Hepatocyte (in vitro differentiated cells): ENCODE measurements around the gene ZNF521. TPM values are rescaled to one million over a fixed set of nuclear protein-coding genes. Genes with fewer than 3 reads are reported as not detected.

Experiments
- DNase-seq: peaks from one replicate; pipeline ENCODE4 v3.0.0-alpha.2; 2016; ENCODE audit warnings: low spot score
- H2AFZ ChIP-seq: fragments of 200-600 bp; sonication (generic); 2 replicates; pipeline ENCODE4 v1.6.0; 2016; ENCODE audit warnings: antibody characterized with exemption, mild to moderate bottlenecking
- H3K27ac ChIP-seq: fragments of 200-600 bp; sonication (generic); 2 replicates; pipeline ENCODE4 v1.5.1; 2016; ENCODE audit warnings: mild to moderate bottlenecking
- H3K27me3 ChIP-seq: fragments of 200-600 bp; sonication (generic); 2 replicates; pipeline ENCODE4 v1.6.1; 2016
- H3K36me3 ChIP-seq: fragments of 200-600 bp; sonication (generic); replicated peaks from 2 replicates; pipeline ENCODE4 v1.5.1; 2016; ENCODE audit warnings: low read depth; ENCODE audit not compliant: insufficient read depth
- H3K4me1 ChIP-seq: fragments of 200-600 bp; sonication (generic); 2 replicates; pipeline ENCODE4 v1.5.1; 2016; ENCODE audit warnings: mild to moderate bottlenecking, moderate library complexity; ENCODE audit not compliant: insufficient read depth
- H3K4me2 ChIP-seq: fragments of 200-600 bp; sonication (generic); 2 replicates; pipeline ENCODE4 v1.6.0; 2016
- H3K4me3 ChIP-seq: fragments of 200-600 bp; sonication (generic); 2 replicates; pipeline ENCODE4 v1.5.1; 2016; ENCODE audit warnings: mild to moderate bottlenecking
- H3K79me2 ChIP-seq: fragments of 200-600 bp; sonication (generic); 2 replicates; pipeline ENCODE4 v1.6.0; 2017; ENCODE audit warnings: mild to moderate bottlenecking
- H3K9me2 ChIP-seq: fragments of 200-600 bp; sonication (generic); replicated peaks from 2 replicates; pipeline ENCODE4 v1.6.0; 2017; ENCODE audit warnings: mild to moderate bottlenecking; ENCODE audit not compliant: insufficient read depth
- H3K9me3 ChIP-seq: fragments of 200-600 bp; sonication (generic); 2 replicates; pipeline ENCODE4 v1.5.1; 2016; ENCODE audit warnings: low read depth, mild to moderate bottlenecking
- H4K20me1 ChIP-seq: fragments of 200-600 bp; sonication (generic); 2 replicates; pipeline ENCODE4 v1.6.0; 2016; ENCODE audit warnings: mild to moderate bottlenecking; ENCODE audit not compliant: insufficient read depth, poor library complexity, severe bottlenecking
- EZH2 ChIP-seq: fragments of 200-600 bp; sonication (generic); IDR thresholded peaks from 2 replicates; pipeline ENCODE4 v1.6.1; 2016; ENCODE audit warnings: antibody characterized with exemption, mild to moderate bottlenecking, borderline replicate concordance
- EZH2phosphoT487 ChIP-seq: fragments of 200-600 bp; sonication (generic); IDR thresholded peaks from one replicate; pipeline ENCODE4 v1.6.1; 2018; ENCODE audit warnings: antibody characterized with exemption, mild to moderate bottlenecking, low read depth, moderate library complexity; ENCODE audit not compliant: unreplicated experiment, severe bottlenecking
- WGBS: methylation state at CpG from one replicate; pipeline ENCODE4 v1.1.6; 2016; ENCODE audit warnings: low lambda C conversion rate; ENCODE audit errors: missing lambda C conversion rate; 5-methylcytosine and 5-hydroxymethylcytosine counted together
- polyA plus RNA-seq: library from polyadenylated mRNA; unstranded; fragments of >200 nt; fragmentation: Nextera tagmentation; extraction: Ambion mirVana; gene quantifications from 2 replicates; pipeline ENCODE4 v1.2.1, GENCODE V29; 2016
- total RNA-seq: library from RNA; depleted of rRNA; stranded (reverse); fragments of >200 nt; gene quantifications from 2 replicates; pipeline ENCODE4 v1.2.3, GENCODE V29; 2014
- TF ChIP-seq, protein P1 (sequence below): fragments of 200-600 bp; sonication (generic); IDR thresholded peaks from 2 replicates; pipeline ENCODE4 v1.5.1; 2016; ENCODE audit warnings: antibody characterized with exemption, mild to moderate bottlenecking; ENCODE audit not compliant: poor library complexity

ZNF521 gene
- total and polyA plus RNA-seq, 2 experiments from 2014 or later, result 9.0 to 16.3 TPM

DNA sequence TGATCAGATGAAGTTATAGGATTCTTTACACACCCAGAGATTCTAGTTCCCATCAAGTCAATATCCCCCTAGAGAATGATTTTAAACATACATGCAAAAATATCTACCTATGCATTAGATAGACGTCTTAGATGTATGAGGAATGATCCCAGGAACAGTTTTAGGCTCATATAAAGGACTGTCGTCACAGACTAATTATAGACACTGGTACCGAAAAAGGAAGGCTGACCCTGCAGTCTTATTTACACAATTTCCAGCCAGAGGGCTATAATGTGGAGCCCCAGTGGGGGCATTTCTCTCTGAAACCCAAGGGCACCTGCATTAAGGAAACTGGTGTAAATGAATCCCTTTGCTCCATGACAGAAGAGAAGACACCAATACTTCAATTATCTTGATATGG is 170.4 kb downstream of the ZNF521 start:
- DNase-seq, result no peak
- H3K9me3 ChIP-seq, result no peaks in the 10 kb centered on the region
- no peaks in the 10 kb centered on the region for H3K27me3 ChIP-seq
- H3K4me2 ChIP-seq, result no peak overlapping the region
- 90% methylated on average over 3 of the region's 3 CpGs for WGBS
- H3K4me3 ChIP-seq, result no peak overlapping the region
- H3K9me2 ChIP-seq, result no peaks in the 10 kb centered on the region
- no peaks in the 10 kb centered on the region for H4K20me1 ChIP-seq
- no peak overlapping the region for H2AFZ ChIP-seq
- no peaks in the 10 kb centered on the region for H3K79me2 ChIP-seq
- no peak overlapping the region for H3K27ac ChIP-seq
- no peaks in the 10 kb centered on the region for H3K36me3 ChIP-seq
- no peaks in the 10 kb centered on the region for H3K4me1 ChIP-seq
- TF ChIP-seq EZH2phosphoT487, result no peak
- TF ChIP-seq, protein P1, sequence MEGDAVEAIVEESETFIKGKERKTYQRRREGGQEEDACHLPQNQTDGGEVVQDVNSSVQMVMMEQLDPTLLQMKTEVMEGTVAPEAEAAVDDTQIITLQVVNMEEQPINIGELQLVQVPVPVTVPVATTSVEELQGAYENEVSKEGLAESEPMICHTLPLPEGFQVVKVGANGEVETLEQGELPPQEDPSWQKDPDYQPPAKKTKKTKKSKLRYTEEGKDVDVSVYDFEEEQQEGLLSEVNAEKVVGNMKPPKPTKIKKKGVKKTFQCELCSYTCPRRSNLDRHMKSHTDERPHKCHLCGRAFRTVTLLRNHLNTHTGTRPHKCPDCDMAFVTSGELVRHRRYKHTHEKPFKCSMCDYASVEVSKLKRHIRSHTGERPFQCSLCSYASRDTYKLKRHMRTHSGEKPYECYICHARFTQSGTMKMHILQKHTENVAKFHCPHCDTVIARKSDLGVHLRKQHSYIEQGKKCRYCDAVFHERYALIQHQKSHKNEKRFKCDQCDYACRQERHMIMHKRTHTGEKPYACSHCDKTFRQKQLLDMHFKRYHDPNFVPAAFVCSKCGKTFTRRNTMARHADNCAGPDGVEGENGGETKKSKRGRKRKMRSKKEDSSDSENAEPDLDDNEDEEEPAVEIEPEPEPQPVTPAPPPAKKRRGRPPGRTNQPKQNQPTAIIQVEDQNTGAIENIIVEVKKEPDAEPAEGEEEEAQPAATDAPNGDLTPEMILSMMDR, result no peak
- no peak for TF ChIP-seq EZH2

DNA sequence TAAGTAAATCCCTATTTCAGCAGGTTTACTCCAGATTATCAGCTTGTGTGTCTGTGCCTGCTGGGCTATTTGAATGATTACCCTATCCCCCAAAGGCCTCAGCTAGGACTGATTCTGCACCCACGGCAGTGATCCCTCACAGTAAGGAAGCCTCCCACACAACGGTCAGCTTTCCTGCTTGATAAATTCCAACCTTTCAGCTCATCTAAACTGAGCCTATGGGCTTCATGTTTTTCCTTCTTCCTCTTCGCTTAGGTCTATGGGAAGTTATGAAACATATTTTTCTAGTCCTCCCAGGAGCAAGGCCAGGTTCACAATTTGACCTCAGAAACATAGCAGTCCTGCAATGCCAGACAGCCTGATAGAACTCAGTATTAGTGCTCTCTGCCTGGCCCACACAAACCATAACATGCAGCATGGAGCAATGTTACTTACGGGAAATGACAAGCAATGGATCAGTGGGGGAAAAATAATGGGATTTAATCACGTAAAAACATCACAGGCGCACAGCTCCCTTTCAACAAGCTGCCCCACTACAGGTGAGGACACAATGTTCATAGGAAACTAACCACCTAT is 170.9 kb downstream of the ZNF521 start:
- WGBS, result 87% methylated on average over 6 of the region's 6 CpGs
- Histone ChIP-seq H3K36me3 (no peaks in the 10 kb centered on the region), H3K27ac (no peak overlapping the region), H3K9me3 (no peaks in the 10 kb centered on the region), H3K4me1 (no peaks in the 10 kb centered on the region), H3K4me3 (no peak overlapping the region), H3K4me2 (no peak overlapping the region), H3K79me2 (no peaks in the 10 kb centered on the region), H4K20me1 (no peaks in the 10 kb centered on the region), H3K9me2 (no peaks in the 10 kb centered on the region), H3K27me3 (no peaks in the 10 kb centered on the region), H2AFZ (no peak overlapping the region)
- no peak for DNase-seq
- TF ChIP-seq EZH2phosphoT487 (no peak), EZH2 (no peak)
- TF ChIP-seq, protein P1, result no peak

DNA sequence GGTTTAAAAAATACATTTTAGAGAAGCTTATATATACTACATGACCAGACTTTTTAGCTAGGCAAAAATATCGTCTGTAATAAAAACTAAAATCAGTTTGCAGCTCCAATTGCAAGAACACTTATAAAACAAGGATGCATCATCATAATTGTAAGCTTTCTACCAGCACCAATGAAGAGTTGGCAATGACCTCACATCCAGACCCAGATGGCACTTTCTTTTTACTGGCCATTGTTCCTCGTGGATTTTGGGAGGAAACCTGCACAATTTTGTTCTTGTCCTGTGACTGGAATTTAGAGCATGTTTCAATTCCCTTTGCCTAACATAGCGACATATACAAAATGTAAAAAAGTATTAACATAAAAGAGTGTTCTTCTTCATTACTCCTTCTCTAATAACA is 174.3 kb downstream of the ZNF521 start:
- TF ChIP-seq EZH2phosphoT487, result no peak
- TF ChIP-seq, protein P1, result no peak
- no peak for TF ChIP-seq EZH2
- Histone ChIP-seq H3K27me3 (no peaks in the 10 kb centered on the region), H3K9me2 (no peaks in the 10 kb centered on the region), H3K4me1 (no peaks in the 10 kb centered on the region), H3K9me3 (no peaks in the 10 kb centered on the region), H2AFZ (no peak overlapping the region), H3K79me2 (no peaks in the 10 kb centered on the region), H4K20me1 (no peaks in the 10 kb centered on the region), H3K27ac (no peak overlapping the region), H3K4me3 (no peak overlapping the region), H3K4me2 (no peak overlapping the region), H3K36me3 (no peaks in the 10 kb centered on the region)
- 78% methylated on average over 3 of the region's 3 CpGs for WGBS
- DNase-seq, result no peak
